CD4-positive, alpha-beta T cell treated with Interleukin-6 at 100 ng/mL for 8 hours (primary cell): Measurements from ENCODE around the gene ZDHHC6.
"Not testable (repeated sequence)": the region's sequence is repeated elsewhere in the genome, so short reads cannot be mapped to it uniquely, and the experiment has no call there.

Experiments
- DNase-seq: peaks from one replicate; pipeline ENCODE4 v3.0.0-alpha.2; 2020; ENCODE audit warnings: mixed read lengths, low spot score

Gene ZDHHC6

DNA sequence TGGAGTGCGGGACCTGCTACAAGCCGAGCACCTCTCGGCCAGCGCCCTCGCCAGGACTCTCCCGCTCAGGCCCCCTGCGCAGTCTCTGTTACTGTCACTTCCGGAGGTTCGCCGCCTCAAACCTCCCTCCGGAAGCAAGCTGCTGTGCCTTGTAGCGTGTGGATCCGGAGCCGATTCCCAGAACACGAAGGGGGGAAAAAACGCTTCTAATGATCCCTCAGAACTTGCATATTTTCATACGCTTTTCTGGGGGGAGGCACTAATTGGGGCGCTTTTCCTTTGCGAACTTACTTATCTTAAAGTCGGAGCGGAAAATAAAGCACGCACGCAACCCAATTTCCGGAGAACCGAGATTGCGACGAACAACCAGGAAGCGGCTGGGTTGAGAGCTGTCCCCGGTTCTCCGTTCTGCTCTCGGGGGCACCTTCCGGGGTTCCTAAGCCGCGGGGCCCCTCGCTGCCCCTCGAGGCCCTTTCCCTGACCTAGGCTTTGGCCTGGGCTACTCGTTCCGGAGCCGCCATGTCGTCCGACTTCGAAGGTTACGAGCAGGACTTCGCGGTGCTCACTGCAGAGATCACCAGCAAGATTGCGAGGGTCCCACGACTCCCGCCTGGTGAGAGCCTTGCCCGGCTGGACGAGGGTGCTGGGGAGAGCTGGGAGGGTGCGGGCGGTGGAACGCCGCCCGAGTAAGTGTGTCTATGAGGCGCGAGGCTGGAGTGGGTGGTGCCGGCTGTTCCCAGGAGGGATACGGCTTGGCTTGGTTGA is at the start of gene ZDHHC6, which contains the start of gene VTI1A:
Gene ZDHHC6, minus strand, starts transcription at position 60 of the 765 bp plus-strand sequence. CDS start 1,478 bp downstream, outside the sequence.
Gene VTI1A, plus strand, starts transcription at position 361 of the 765 bp plus-strand sequence. Its CDS starts 159 bp downstream, at position 520.
- DNase-seq = peak; percentile 79

- DNase-seq = no peak
Measured at GRCh38 chr10:112492736-112493135, 46.0 kb upstream of the ZDHHC6 start.

GRCh38 chr10:112491144-112491543 is 44.4 kb upstream of the ZDHHC6 start:
- DNase-seq = no peak

DNA sequence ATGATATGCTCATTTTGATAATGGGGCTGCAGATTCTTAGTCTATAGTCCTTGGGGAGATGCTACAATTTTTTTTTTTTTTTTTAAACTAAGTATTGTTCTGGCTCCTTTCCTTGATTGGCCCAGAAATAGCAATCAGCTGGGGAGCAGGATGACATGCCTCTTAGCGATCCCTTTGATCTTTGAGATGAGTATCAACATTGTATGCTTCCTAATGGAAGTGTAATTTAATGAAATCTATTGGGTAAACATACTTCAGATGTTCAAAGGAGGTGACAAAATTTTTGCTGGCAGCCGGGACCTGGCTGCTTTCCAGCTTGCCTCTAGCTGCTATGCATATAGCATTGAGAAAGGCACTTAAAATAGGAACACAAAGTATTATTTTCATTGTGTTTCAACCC is 43.8 kb upstream of the ZDHHC6 start:
- no peak for DNase-seq

GRCh38 chr10:112487964-112488363 is 41.2 kb upstream of the ZDHHC6 start:
- DNase-seq = no peak

GRCh38 chr10:112484399-112484798 is 37.7 kb upstream of the ZDHHC6 start:
- no peak for DNase-seq

- no peak for DNase-seq
Measured at GRCh38 chr10:112481602-112482001, 34.9 kb upstream of the ZDHHC6 start.

GRCh38 chr10:112475575-112476218 is 29.0 kb upstream of the ZDHHC6 start:
- no peak for DNase-seq

DNA sequence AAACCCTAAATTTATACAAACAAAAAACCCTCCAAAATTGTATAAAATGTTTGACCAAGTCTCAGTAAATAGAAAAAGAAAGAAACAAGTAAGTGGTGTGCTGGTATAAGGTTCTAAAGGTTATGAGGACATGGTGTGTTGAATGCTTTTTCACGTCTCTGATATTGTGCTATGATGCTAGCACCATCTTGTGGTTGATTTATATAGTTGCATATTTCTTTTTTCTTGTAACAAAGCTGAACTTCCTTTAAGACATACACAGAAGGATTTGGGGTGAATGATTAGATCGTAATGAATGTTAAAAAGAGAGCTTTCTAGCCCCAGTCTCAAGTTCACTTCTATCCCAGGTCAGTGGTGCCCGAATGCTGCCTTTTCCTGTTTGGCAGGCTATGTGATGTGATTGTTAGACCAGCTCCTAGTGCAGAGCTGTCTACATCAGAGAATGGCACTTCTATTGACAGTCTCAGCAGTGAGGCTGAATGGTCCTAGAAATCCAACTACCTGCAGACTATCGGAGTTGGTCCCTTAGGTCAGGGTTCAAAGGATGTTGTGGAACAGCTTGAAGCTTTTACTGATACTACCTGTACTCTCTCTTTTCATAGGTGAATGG is 25.3 kb upstream of the ZDHHC6 start:
- peak; percentile 18 for DNase-seq

DNA sequence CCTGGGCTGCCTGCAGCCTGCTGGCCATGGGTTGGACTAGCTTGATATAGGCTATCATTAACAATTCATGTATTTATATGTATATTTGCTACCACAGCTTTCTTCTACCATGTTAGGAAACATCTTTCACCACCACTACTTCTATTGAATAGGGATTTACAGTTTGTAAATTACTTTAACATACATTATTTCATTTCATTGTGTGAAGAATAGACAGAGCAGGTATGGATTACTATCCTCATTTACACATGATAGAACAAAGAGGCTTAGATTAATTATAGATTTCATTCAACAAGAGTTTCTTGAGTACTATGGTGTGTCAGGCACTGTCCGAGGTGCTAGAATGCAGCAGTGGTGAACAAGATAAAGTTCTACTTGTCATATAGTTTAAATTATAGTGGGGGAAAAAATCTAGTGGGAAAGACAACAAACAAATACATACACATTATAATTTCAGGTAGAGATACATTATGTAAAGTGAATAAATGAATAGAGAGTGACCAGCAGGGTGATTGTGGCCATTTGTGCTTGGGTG is 20.9 kb upstream of the ZDHHC6 start:
- DNase-seq = no peak

DNA sequence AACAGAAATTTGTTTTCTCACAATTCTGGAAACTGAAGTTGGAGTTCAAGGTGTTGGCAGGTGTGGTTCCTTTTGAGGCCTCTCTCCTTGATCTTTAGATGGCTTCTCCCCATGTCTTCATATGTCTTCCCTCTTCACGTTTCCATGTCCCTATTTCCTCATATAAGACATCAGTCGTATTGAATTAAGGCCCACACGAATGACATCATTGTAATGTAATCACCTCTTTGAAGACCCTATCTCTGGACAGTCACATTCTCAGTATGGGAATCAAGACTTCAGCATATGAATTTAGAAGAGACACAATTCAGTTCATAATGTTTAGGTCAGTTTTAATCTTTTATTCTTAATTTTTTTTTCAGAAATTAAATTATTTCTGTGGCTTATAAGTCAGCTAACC is 20.1 kb upstream of the ZDHHC6 start:
- DNase-seq = no peak

- DNase-seq = no peak
Measured at GRCh38 chr10:112465299-112465883, 18.7 kb upstream of the ZDHHC6 start.

DNA sequence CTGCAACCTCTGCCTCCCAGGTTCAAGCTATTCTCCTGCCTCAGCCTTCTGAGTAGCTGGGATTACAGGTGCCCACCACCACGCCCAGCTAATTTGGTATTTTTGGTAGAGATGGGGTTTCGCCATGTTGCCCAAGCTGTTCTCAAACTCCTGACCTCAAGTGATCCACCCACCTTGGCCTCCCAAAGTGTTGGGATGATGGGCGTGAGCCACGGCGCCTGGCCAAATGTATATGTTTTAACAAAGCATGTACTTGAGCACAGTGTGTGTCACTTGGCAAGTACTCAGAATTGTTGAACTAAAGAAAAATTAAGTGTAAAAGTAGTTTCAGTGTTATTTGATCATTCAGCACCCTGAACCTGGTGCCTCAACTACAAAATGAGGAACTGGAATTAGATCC is 17.4 kb upstream of the ZDHHC6 start:
- not testable (repeated sequence) for DNase-seq

- no peak for DNase-seq
Measured at GRCh38 chr10:112461029-112461887, 14.5 kb upstream of the ZDHHC6 start.

GRCh38 chr10:112460366-112460765 is 13.7 kb upstream of the ZDHHC6 start:
- no peak for DNase-seq

GRCh38 chr10:112456533-112456932 is 9.8 kb upstream of the ZDHHC6 start:
- DNase-seq = no peak

DNA sequence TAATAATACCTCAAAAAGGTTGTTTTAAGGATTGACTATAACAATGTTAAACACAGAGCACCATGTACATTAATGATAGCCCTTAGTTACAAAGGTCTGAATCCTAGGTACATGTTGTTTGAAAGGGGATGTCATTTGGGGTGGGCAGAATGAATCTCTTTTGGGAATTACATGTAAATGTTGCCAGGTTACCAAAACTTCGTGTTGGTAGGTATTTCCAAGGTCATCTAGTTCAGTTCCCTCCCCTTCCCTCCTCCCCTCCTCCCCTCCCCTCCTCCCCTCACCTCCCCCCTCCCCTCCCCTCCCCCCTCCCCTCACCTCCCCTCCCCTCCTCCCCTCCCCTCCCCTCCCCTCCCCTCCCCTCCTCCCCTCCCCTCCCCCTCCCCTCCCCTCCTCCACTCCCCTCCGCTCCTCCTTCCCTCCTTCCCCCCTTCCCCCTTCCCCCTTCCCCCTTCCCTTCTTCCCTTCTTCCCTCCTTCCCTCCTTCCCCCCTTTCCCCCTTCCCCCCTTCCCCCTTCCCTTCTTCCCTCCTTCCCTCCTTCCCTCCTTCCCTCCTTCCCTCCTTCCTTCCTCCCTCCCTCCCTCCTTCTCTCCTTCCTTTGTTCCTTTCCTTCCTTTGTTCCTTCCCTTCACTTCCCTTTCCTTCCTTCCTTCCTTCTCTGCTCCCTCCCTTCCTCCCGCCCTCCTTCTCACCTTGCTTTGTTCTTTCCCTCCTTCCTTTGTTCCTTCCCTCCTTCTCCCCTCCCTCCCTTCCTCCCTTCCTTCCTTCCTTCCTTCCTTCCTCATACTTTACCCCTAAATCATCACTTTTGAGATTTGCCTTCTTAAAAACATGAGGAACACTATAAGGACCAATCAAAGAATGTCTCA is 8.4 kb upstream of the ZDHHC6 start:
- no peak for DNase-seq

DNA sequence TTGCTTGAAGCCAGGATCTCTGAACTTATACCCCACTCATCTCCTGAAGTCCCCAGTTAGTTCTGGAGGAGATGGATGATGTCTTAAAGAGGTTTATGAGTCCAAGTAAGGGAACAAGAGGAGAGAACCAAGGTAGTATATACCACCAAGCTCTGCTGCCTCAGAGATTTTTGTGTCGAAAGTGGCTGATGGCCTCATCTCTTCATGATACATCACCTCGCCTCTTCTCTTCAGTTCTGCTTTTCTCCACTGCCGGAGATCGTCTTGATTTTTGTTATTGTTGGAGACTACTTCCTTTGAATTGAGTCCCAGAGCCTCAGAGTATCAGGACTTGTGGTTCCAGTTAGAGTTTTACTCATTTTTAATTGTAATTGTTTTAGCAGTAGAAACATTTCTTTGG is 2.2 kb upstream of the ZDHHC6 start:
- DNase-seq = no peak

- DNase-seq = no peak
Measured at GRCh38 chr10:112447620-112447928, 860 bp upstream of the ZDHHC6 start.

DNA sequence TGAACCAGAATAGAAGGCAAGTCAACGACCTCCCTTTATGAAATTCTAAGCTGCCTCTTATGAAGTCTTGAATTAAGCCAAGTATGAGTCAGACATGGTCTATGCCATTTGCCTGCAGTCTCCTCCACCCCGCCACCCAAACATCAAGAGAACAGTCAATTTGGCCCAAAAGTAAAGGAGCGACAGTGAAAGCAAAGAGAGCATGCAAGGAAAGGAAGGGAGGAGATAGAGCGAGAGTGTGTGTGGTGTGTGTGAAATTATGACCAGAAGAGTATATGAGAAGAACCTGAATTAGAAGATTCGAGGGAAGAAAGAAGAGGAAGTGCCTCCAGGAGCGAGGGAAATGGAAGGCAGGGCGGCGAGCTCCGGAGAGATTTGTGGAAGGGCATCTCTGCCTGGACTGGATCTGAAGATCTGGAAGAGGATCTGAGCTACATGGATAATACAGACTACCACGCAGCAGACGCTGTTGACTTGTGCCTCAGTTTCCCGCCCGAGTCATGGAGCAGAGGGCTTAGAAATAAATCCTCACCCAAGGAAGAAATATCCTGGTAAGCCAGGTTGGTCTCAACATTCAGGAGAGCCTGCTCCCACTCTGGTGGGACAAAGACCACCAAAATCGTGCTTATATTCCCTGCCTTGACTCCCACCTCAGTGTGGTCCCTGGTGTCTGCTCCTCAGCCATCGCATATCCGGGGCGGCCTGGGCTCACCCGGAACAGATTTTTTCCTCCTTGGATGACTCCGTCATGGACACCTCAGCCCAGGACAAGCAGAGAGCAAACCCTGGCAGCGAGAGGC is 459 bp downstream of the ZDHHC6 start:
- DNase-seq = no peak
